CD4-positive, alpha-beta memory T cell (primary cell): ENCODE measurements around the gene TDO2. TPM values are rescaled to one million over a fixed set of nuclear protein-coding genes. Genes with fewer than 3 reads are reported as not detected.

Source experiments
- CTCF ChIA-PET: fragments of 350-600 bp; sonication (Branson Sonifier 250); formaldehyde crosslinking; loops from one replicate; lab custom pipeline; 2021; ENCODE audit warnings: inconsistent platforms; ENCODE audit not compliant: partially characterized antibody; lab: Charles Lee
- POLR2A ChIA-PET: fragments of 350-600 bp; sonication (Branson Sonifier 250); formaldehyde crosslinking; loops from one replicate; lab custom pipeline; 2021; ENCODE audit not compliant: partially characterized antibody; lab: Charles Lee
- DNase-seq, 5 donors: peaks; one replicate each; pipeline versions ENCODE4 v3.0.0 to v3.0.0-alpha.2; 2020 to 2022; ENCODE audit warnings: mixed read lengths in 1 of 5
- H3K27ac ChIP-seq: one replicate; pipeline ENCODE4 v1.7.0; 2013; ENCODE audit warnings: low read depth, low read length
- H3K27me3 ChIP-seq: 2 replicates; pipeline ENCODE4 v1.7.0; 2013; ENCODE audit warnings: mild to moderate bottlenecking, low read length, moderate library complexity; ENCODE audit not compliant: insufficient read depth
- H3K36me3 ChIP-seq: 2 replicates; pipeline ENCODE4 v1.7.0; 2013; ENCODE audit warnings: mild to moderate bottlenecking, low read length, moderate library complexity; ENCODE audit not compliant: insufficient read depth
- H3K4me1 ChIP-seq: 2 replicates; pipeline ENCODE4 v1.7.0; 2013; ENCODE audit warnings: mild to moderate bottlenecking, low read length, moderate library complexity; ENCODE audit not compliant: insufficient read depth
- H3K4me3 ChIP-seq, 2 donors: one replicate each; pipeline ENCODE4 v1.7.0; 2013; ENCODE audit warnings: low read length in 2 of 2, mild to moderate bottlenecking in 1 of 2
- H3K9me3 ChIP-seq, 2 donors: one replicate each; pipeline ENCODE4 v1.7.0; 2013; ENCODE audit warnings: low read length in 2 of 2, control low read depth in 1 of 2; ENCODE audit not compliant: control insufficient read depth in 1 of 2
- H3K27ac Mint-ChIP-seq, 7 donors: one replicate each; pipeline ENCODE4 v1.8.0; 2020 to 2021; ENCODE audit warnings: mixed read lengths in 7 of 7, mild to moderate bottlenecking in 6 of 7, inconsistent platforms in 3 of 7, moderate library complexity in 3 of 7
- H3K27me3 Mint-ChIP-seq, 2 donors: one replicate each; pipeline ENCODE4 v1.8.0; 2020 to 2021; ENCODE audit warnings: mixed read lengths in 2 of 2
- H3K36me3 Mint-ChIP-seq, 2 donors: one replicate each; pipeline ENCODE4 v1.8.0; 2020 to 2021; ENCODE audit warnings: mixed read lengths in 2 of 2, inconsistent platforms in 1 of 2, mild to moderate bottlenecking in 1 of 2
- H3K4me1 Mint-ChIP-seq, 4 donors: one replicate each; pipeline ENCODE4 v1.8.0; 2020 to 2021; ENCODE audit warnings: mixed read lengths in 4 of 4, mild to moderate bottlenecking in 1 of 4
- H3K4me3 Mint-ChIP-seq, 8 donors: one replicate each; pipeline ENCODE4 v1.8.0; 2020 to 2021; ENCODE audit warnings: mixed read lengths in 8 of 8, mild to moderate bottlenecking in 7 of 8, moderate library complexity in 6 of 8, inconsistent platforms in 3 of 8
- H3K9me3 Mint-ChIP-seq, 8 donors: one replicate each; pipeline ENCODE4 v1.8.0; 2020 to 2021; ENCODE audit warnings: mixed read lengths in 8 of 8, mild to moderate bottlenecking in 5 of 8, inconsistent platforms in 3 of 8, moderate library complexity in 1 of 8
- intact Hi-C: fragments of 100-400 bp; cut with micrococcal nuclease; formaldehyde crosslinking; loops from one replicate; pipeline ENCODE4 v1.15.1; 2023
- polyA plus RNA-seq, 2 donors: library from polyadenylated mRNA; unstranded; fragments of 300-500 nt; fragmentation: Illumina TruSeq; gene quantifications; one replicate each; pipeline ENCODE4 v1.2.3, GENCODE V29; 2021
- total RNA-seq, 2 experiments: library from RNA; stranded (reverse); gene quantifications; one replicate each; pipeline ENCODE4 v1.2.3, GENCODE V29; 2021

Gene TDO2
- total RNA-seq (not detected), polyA plus RNA-seq (not detected)

DNA sequence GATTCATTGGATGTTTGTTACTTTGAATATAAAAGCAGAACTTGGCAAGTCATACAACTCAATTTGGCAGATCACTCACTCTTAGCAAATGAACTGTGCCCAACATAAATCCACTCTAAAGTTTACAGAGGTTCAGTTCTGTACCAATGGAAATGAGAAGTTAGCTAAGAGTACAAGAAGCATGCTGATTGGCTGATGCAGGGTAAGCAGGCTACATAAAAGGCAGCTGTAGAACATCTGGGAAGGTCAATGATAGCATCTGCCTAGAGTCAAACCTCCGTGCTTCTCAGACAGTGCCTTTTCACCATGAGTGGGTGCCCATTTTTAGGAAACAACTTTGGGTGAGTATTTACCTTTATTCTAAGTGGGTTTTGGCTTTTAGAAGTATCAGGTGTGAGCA is at the start of gene TDO2:
TDO2 (plus strand) TSS at position 244 of the 400 bp plus-strand sequence; CDS start at position 307, 63 bp downstream.
- H3K9me3 Mint-ChIP-seq, result peaks cover 0 to 4% (median under 1%) of the 10 kb centered on the region in 8 donors
- no peaks in the 10 kb centered on the region for H3K36me3 Mint-ChIP-seq
- H3K4me3 ChIP-seq, result no peak within 1 kb of the TSS
- H3K36me3 ChIP-seq, result no peaks in the 10 kb centered on the region
- peaks cover 0 to 2% of the 10 kb centered on the region in 2 donors for H3K27me3 Mint-ChIP-seq
- no peak for DNase-seq
- ChIA-PET POLR2A (no interaction called here), CTCF (no interaction called here)
- H3K4me3 Mint-ChIP-seq, result no peak within 1 kb of the TSS
- intact Hi-C loops, result no loop called here
- no peak within 1 kb of the TSS for H3K27ac ChIP-seq
- no peaks in the 10 kb centered on the region for H3K9me3 ChIP-seq
- H3K4me1 ChIP-seq, result no peaks in the 10 kb centered on the region
- H3K27me3 ChIP-seq, result no peaks in the 10 kb centered on the region
- no peak within 1 kb of the TSS for H3K27ac Mint-ChIP-seq
- H3K4me1 Mint-ChIP-seq, result no peaks in the 10 kb centered on the region

DNA sequence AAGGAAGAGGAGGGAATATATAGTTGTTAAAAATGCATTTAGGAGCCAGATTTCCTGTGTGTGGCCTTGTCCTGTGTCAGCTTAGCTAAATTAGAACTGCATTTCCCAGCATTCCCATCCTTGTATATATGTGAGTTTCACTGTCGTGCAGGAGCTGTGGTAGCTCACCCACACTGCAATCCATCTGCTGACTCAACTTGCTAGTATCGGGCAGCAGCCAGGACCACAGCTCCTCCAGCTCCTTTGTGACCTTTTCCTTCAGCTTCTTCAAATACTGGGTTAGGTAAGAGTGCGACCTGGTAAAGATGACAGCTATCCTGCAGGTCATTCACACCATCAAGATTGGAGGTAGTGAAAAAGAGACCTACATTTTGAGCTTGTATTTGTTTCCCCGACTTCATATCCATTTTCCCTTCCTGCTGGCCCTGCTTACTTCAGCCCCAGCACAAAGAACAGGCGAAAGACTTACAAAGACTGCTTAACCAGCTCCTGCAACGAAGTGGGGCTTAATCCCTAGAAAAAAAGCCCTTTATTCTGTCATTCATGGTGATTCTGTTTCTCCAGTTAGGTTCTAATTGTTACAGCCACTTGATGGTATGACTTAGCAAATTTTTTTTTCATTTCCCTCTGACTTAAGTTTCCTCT is 48.8 kb upstream of the TDO2 start:
- POLR2A ChIA-PET, result no interaction called here
- intact Hi-C loops, result no loop called here
- no peaks in the 10 kb centered on the region for H3K27me3 Mint-ChIP-seq
- H3K9me3 ChIP-seq, result no peaks in the 10 kb centered on the region
- no peak overlapping the region for H3K4me3 Mint-ChIP-seq
- H3K9me3 Mint-ChIP-seq, result peaks cover 0 to 4% (median 0%) of the 10 kb centered on the region in 8 donors
- H3K27me3 ChIP-seq, result no peaks in the 10 kb centered on the region
- DNase-seq, result no peak
- no peak overlapping the region for H3K4me3 ChIP-seq
- no peak overlapping the region for H3K27ac ChIP-seq
- no peaks in the 10 kb centered on the region for H3K36me3 Mint-ChIP-seq
- no peaks in the 10 kb centered on the region for H3K4me1 ChIP-seq
- CTCF ChIA-PET, result no interaction called here
- no peak overlapping the region for H3K27ac Mint-ChIP-seq
- no peaks in the 10 kb centered on the region for H3K36me3 ChIP-seq
- H3K4me1 Mint-ChIP-seq, result no peaks in the 10 kb centered on the region

DNA sequence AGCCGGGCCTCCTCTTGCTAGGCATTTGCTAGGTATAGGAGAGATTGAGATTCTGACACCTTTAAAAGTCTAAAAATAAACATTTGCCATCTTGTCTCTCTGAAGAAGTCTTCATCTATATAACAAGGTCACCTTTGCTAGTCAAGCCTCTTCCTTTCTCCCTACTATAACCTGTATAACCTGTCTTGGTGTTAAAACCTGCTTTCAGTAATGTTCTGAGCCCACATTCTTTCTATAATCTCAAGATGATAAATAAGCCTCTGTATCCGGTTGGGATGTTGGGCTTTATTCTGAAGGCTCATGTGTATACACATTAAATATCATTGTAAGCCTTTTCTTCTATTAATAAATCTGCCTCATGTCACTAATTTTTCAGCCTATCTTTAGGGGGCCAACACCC is 47.6 kb upstream of the TDO2 start:
- ChIA-PET CTCF (no interaction called here), POLR2A (no interaction called here)
- Mint-ChIP-seq H3K4me1 (no peaks in the 10 kb centered on the region), H3K27ac (no peak overlapping the region), H3K36me3 (no peaks in the 10 kb centered on the region), H3K9me3 (no peaks in the 10 kb centered on the region), H3K4me3 (no peak overlapping the region), H3K27me3 (no peaks in the 10 kb centered on the region)
- intact Hi-C loops, result no loop called here
- DNase-seq, result no peak
- Histone ChIP-seq H3K27me3 (no peaks in the 10 kb centered on the region), H3K9me3 (no peaks in the 10 kb centered on the region), H3K27ac (no peak overlapping the region), H3K4me3 (no peak overlapping the region), H3K4me1 (no peaks in the 10 kb centered on the region), H3K36me3 (no peaks in the 10 kb centered on the region)

DNA sequence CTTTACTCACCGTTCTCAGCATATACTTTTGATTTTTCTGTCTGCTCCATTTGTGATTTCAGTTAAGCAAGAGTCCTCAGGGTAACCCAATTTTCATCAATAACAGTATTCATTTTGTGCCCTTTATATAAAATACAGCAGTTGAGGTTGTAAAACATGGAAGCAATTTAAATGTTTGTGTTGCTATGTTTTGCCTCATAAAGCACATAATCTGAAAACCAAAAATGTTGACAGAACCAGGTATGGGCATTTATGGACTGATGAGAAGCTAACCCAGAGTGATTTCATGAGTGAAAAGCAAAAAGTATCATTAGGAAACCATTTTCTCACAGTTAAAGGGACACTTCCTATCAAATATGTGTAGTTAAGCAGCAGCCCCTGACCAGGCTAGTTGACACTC is 37.3 kb upstream of the TDO2 start, which contains the start of gene ASIC5:
ASIC5 (minus strand) TSS at position 101 of the 400 bp plus-strand sequence; CDS start at position 50, 51 bp downstream.
- H3K4me3 ChIP-seq, result no peak within 1 kb of the TSS
- ChIA-PET POLR2A (no interaction called here), CTCF (no interaction called here)
- Mint-ChIP-seq H3K4me3 (no peak within 1 kb of the TSS), H3K9me3 (peaks cover 0 to 7% (median 3%) of the 10 kb centered on the region in 8 donors), H3K27me3 (peaks cover 2 to 3% of the 10 kb centered on the region in 2 donors), H3K4me1 (no peaks in the 10 kb centered on the region), H3K27ac (no peak within 1 kb of the TSS), H3K36me3 (no peaks in the 10 kb centered on the region)
- H3K36me3 ChIP-seq, result no peaks in the 10 kb centered on the region
- DNase-seq, result no peak
- no peaks in the 10 kb centered on the region for H3K9me3 ChIP-seq
- no peak within 1 kb of the TSS for H3K27ac ChIP-seq
- H3K27me3 ChIP-seq, result no peaks in the 10 kb centered on the region
- H3K4me1 ChIP-seq, result no peaks in the 10 kb centered on the region
- intact Hi-C loops, result no loop called here

DNA sequence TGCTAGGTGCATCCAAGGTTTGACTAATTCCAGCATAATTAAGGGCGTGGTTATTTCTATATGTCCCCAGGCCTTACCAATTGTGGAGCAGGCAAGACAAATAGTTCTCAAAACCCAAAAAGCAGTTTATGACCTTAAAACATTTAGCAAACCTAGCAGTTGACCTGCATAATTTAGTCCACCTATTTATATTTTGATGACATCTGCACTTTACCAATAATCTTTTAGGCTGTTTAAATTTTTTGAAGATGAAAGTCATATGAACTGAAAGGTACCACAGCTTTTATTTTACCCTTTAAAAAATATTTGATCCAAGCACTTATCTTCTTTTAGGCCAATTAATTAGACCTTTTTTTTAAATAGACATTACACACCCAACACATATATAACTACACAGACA is 27.6 kb upstream of the TDO2 start:
- no peak overlapping the region for H3K4me3 ChIP-seq
- POLR2A ChIA-PET, result no interaction called here
- no peaks in the 10 kb centered on the region for H3K9me3 ChIP-seq
- Mint-ChIP-seq H3K36me3 (no peaks in the 10 kb centered on the region), H3K9me3 (peaks cover 0 to 14% (median 2%) of the 10 kb centered on the region in 8 donors), H3K27ac (no peak overlapping the region), H3K4me1 (no peaks in the 10 kb centered on the region), H3K4me3 (no peak overlapping the region), H3K27me3 (peaks cover 0 to 1% of the 10 kb centered on the region in 2 donors)
- H3K27ac ChIP-seq, result no peak overlapping the region
- DNase-seq, result no peak
- no peaks in the 10 kb centered on the region for H3K4me1 ChIP-seq
- H3K27me3 ChIP-seq, result no peaks in the 10 kb centered on the region
- H3K36me3 ChIP-seq, result no peaks in the 10 kb centered on the region
- CTCF ChIA-PET, result no interaction called here
- intact Hi-C loops, result no loop called here

DNA sequence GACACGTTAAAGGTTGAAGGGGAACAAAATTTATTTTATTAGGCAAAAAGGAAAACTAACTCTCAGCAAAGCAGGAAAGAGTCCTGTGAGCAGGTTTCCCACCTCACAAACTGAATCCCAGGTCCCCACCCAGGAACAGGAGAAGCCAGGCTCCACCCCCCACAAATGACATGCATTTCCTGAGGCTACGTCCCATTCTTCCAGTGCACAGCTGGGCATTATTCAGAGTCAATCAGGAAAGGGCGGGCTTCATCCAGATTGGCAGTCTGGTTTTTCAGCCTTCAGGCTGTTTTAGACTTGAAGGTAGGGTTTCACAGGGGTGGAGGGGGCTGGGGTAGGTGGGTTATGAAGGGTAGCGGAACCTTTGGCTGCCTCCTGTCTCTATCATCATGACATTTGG is 25.5 kb upstream of the TDO2 start:
- no peak overlapping the region for H3K4me3 ChIP-seq
- no peak overlapping the region for H3K27ac Mint-ChIP-seq
- H3K9me3 Mint-ChIP-seq, result peaks cover 0 to 12% (median 2%) of the 10 kb centered on the region in 8 donors
- H3K27ac ChIP-seq, result no peak overlapping the region
- no peak for DNase-seq
- H3K36me3 ChIP-seq, result no peaks in the 10 kb centered on the region
- peaks cover 0 to 1% of the 10 kb centered on the region in 2 donors for H3K27me3 Mint-ChIP-seq
- POLR2A ChIA-PET, result no interaction called here
- H3K4me3 Mint-ChIP-seq, result no peak overlapping the region
- no peaks in the 10 kb centered on the region for H3K4me1 Mint-ChIP-seq
- intact Hi-C loops, result no loop called here
- no peaks in the 10 kb centered on the region for H3K36me3 Mint-ChIP-seq
- no peaks in the 10 kb centered on the region for H3K4me1 ChIP-seq
- CTCF ChIA-PET, result no interaction called here
- H3K9me3 ChIP-seq, result no peaks in the 10 kb centered on the region
- H3K27me3 ChIP-seq, result no peaks in the 10 kb centered on the region

DNA sequence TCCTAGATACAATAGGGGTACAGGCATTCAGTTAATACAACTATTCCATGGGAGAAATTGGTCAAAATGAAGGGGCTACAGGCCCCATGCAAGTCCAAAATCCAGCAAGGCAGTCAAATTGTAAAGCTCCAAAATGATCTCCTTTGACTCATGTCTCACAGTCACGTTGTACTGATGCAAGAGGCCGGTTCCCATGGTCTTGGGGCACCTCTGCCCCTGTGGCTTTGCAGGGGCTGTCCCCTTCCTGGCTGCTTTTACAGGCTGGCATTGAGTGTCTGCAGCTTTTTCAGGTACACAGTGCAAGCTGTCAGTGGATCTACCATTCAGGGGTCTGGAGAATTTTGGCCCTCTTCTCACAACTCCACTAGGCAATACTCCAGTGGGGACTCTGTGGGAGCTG is 24.9 kb upstream of the TDO2 start:
- Mint-ChIP-seq H3K27me3 (peaks cover 0 to 3% of the 10 kb centered on the region in 2 donors), H3K27ac (no peak overlapping the region), H3K9me3 (peaks cover 0 to 12% (median 2%) of the 10 kb centered on the region in 8 donors), H3K36me3 (no peaks in the 10 kb centered on the region), H3K4me1 (no peaks in the 10 kb centered on the region), H3K4me3 (no peak overlapping the region)
- H3K4me1 ChIP-seq, result no peaks in the 10 kb centered on the region
- H3K9me3 ChIP-seq, result no peaks in the 10 kb centered on the region
- ChIA-PET CTCF (no interaction called here), POLR2A (no interaction called here)
- DNase-seq, result no peak
- no peaks in the 10 kb centered on the region for H3K36me3 ChIP-seq
- H3K27me3 ChIP-seq, result no peaks in the 10 kb centered on the region
- no peak overlapping the region for H3K27ac ChIP-seq
- H3K4me3 ChIP-seq, result no peak overlapping the region
- intact Hi-C loops, result no loop called here
